ENCODE measurements around the gene DIS3L2.

DNA sequence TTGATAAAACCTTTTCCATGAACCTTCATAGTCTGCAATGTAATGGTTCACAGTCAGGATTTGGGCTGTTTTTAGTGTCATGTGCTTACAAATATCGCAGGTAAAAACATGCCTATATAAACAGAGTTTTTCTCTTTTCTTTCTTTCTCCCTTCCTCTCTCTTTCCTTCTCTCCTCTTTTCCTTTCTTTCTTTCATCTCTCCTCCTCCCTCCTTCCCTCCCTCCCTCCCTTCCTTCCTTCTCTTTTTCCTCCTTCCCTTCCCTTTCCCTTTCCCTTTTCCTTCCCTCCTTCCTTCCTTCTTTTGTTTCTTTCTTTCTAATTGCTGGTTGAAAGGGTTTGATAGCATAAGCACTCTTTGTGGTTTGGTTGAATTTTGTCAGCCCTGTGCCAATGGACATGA is 25.7 kb upstream of the DIS3L2 start:
- TF ChIP-seq, protein P1, sequence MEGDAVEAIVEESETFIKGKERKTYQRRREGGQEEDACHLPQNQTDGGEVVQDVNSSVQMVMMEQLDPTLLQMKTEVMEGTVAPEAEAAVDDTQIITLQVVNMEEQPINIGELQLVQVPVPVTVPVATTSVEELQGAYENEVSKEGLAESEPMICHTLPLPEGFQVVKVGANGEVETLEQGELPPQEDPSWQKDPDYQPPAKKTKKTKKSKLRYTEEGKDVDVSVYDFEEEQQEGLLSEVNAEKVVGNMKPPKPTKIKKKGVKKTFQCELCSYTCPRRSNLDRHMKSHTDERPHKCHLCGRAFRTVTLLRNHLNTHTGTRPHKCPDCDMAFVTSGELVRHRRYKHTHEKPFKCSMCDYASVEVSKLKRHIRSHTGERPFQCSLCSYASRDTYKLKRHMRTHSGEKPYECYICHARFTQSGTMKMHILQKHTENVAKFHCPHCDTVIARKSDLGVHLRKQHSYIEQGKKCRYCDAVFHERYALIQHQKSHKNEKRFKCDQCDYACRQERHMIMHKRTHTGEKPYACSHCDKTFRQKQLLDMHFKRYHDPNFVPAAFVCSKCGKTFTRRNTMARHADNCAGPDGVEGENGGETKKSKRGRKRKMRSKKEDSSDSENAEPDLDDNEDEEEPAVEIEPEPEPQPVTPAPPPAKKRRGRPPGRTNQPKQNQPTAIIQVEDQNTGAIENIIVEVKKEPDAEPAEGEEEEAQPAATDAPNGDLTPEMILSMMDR (IDR thresholded peaks at IDR 0.05; ENCODE audit: control extremely low read depth in 1 of 3, insufficient read depth in 1 of 3, low read depth in 1 of 3, low read length in 3 of 3), result no peak
- TF ChIP-seq EZH2 (IDR thresholded peaks at IDR 0.05; ENCODE audit: low read depth, low read length, severe bottlenecking), result no peak

Data from H1 (cell line).